CD14-positive monocyte (primary cell): ENCODE results near the gene CNOT10. TPM values are rescaled to one million over a fixed set of nuclear protein-coding genes. Genes with fewer than 3 reads are reported as not detected.
A peak's percentile ranks its signal among the peaks of the same experiment; 100 is the strongest.

Experiments used
- DNase-seq, 3 donors: peaks; one replicate each; pipeline ENCODE4 v3.0.0-alpha.2; 2011 to 2022
- H2AFZ ChIP-seq: 2 replicates; pipeline ENCODE4 v1.6.0; 2012; ENCODE audit warnings: mild to moderate bottlenecking, low read depth, low read length, inconsistent platforms; ENCODE audit not compliant: insufficient read depth, poor library complexity, severe bottlenecking
- H3K27ac ChIP-seq, 2 donors: 1 replicate in 1 of 2; 2 replicates in 1 of 2; pipeline ENCODE4 v1.5.1; 2012 to 2013; ENCODE audit warnings: low read length in 2 of 2, control low read depth in 1 of 2, inconsistent platforms in 1 of 2, low read depth in 1 of 2, mild to moderate bottlenecking in 1 of 2
- H3K27me3 ChIP-seq, 2 donors: one replicate each; pipeline versions ENCODE4 v1.6.0 to v1.6.1; 2011 to 2013; ENCODE audit warnings: low read length in 2 of 2; ENCODE audit not compliant: control insufficient read depth in 2 of 2, insufficient read depth in 2 of 2
- H3K36me3 ChIP-seq, 2 donors: replicated peaks in 1 of 2; 1 replicate in 1 of 2; 2 replicates in 1 of 2; pipeline versions ENCODE4 v1.5.1 to v1.6.1; 2012 to 2013; ENCODE audit warnings: low read length in 2 of 2, control low read depth in 1 of 2, inconsistent platforms in 1 of 2, mild to moderate bottlenecking in 1 of 2; ENCODE audit not compliant: insufficient read depth in 2 of 2, control insufficient read depth in 1 of 2
- H3K4me1 ChIP-seq, 2 donors: 1 replicate in 1 of 2; 2 replicates in 1 of 2; pipeline versions ENCODE4 v1.5.1 to v1.6.1; 2012 to 2013; ENCODE audit warnings: low read length in 2 of 2, control low read depth in 1 of 2, inconsistent platforms in 1 of 2, mild to moderate bottlenecking in 1 of 2, moderate library complexity in 1 of 2; ENCODE audit not compliant: insufficient read depth in 2 of 2, control insufficient read depth in 1 of 2
- H3K4me2 ChIP-seq: replicated peaks from 2 replicates; pipeline ENCODE3; 2012; ENCODE audit warnings: low read length, moderate library complexity, mild to moderate bottlenecking; ENCODE audit not compliant: poor library complexity, severe bottlenecking; ENCODE audit errors: extremely low read depth
- H3K4me3 ChIP-seq, 3 experiments: fragments of 200-600 bp in 1 of 3; sonication (generic) in 1 of 3; replicated peaks in 1 of 3; 1 replicate in 2 of 3; 2 replicates in 1 of 3; pipeline ENCODE4 v1.5.1; 2011 to 2013; ENCODE audit warnings: low read length in 3 of 3, mild to moderate bottlenecking in 3 of 3, control low read depth in 2 of 3, low read depth in 2 of 3, inconsistent platforms in 1 of 3, moderate library complexity in 1 of 3
- H3K79me2 ChIP-seq: 2 replicates; pipeline ENCODE4 v1.6.0; 2012; ENCODE audit warnings: mild to moderate bottlenecking, control low read depth, inconsistent platforms, low read length, moderate library complexity; ENCODE audit not compliant: insufficient read depth
- H3K9ac ChIP-seq: 2 replicates; pipeline ENCODE4 v1.6.0; 2017; ENCODE audit warnings: low read length, mild to moderate bottlenecking; ENCODE audit not compliant: insufficient read depth, poor library complexity, severe bottlenecking
- H3K9me3 ChIP-seq, 2 donors: replicated peaks in 1 of 2; 1 replicate in 1 of 2; 2 replicates in 1 of 2; pipeline versions ENCODE4 v1.5.1 to v1.6.1; 2012 to 2013; ENCODE audit warnings: low read length in 2 of 2, control low read depth in 1 of 2; ENCODE audit not compliant: control insufficient read depth in 1 of 2, insufficient read depth in 1 of 2
- H4K20me1 ChIP-seq: 2 replicates; pipeline ENCODE4 v1.6.0; 2012; ENCODE audit warnings: mild to moderate bottlenecking, low read length, control low read depth, moderate library complexity; ENCODE audit not compliant: insufficient read depth
- H3K27ac Mint-ChIP-seq, 7 donors: one replicate each; pipeline ENCODE4 v1.8.0; 2020; ENCODE audit warnings: mild to moderate bottlenecking in 7 of 7, mixed read lengths in 7 of 7, moderate library complexity in 6 of 7, inconsistent platforms in 2 of 7
- H3K27me3 Mint-ChIP-seq, 3 donors: one replicate each; pipeline ENCODE4 v1.8.0; 2021 to 2022; ENCODE audit warnings: low read depth in 3 of 3, mild to moderate bottlenecking in 3 of 3, mixed read lengths in 3 of 3, moderate library complexity in 3 of 3, inconsistent platforms in 1 of 3
- H3K36me3 Mint-ChIP-seq, 2 donors: one replicate each; pipeline ENCODE4 v1.8.0; 2020; ENCODE audit warnings: mixed read lengths in 2 of 2, inconsistent platforms in 1 of 2, mild to moderate bottlenecking in 1 of 2
- H3K4me1 Mint-ChIP-seq: one replicate; pipeline ENCODE4 v1.8.0; 2020; ENCODE audit warnings: mild to moderate bottlenecking, mixed read lengths
- H3K4me3 Mint-ChIP-seq, 2 donors: one replicate each; pipeline ENCODE4 v1.8.0; 2020; ENCODE audit warnings: mild to moderate bottlenecking in 2 of 2, mixed read lengths in 2 of 2, moderate library complexity in 1 of 2
- H3K9me3 Mint-ChIP-seq, 7 donors: one replicate each; pipeline ENCODE4 v1.8.0; 2020 to 2022; ENCODE audit warnings: mixed read lengths in 7 of 7, mild to moderate bottlenecking in 6 of 7, moderate library complexity in 6 of 7, inconsistent platforms in 2 of 7
- WGBS: methylation state at CpG from one replicate; pipeline ENCODE4 v1.1.5; 2013; ENCODE audit warnings: missing lambda C conversion rate; ENCODE audit not compliant: insufficient coverage; 5-methylcytosine and 5-hydroxymethylcytosine counted together
- intact Hi-C, 2 donors: fragments of 100-400 bp; cut with micrococcal nuclease; formaldehyde crosslinking; loops; one replicate each; pipeline versions ENCODE4 v1.15.0 to v1.15.1; 2023
- polyA plus RNA-seq, 3 donors: library from polyadenylated mRNA; depleted of rRNA in 1 of 3; unstranded in 2 of 3; stranded (reverse) in 1 of 3; fragments of 300-500 nt in 2 of 3; fragments of >200 nt in 1 of 3; fragmentation: Illumina TruSeq in 2 of 3; gene quantifications; 1 replicate in 2 of 3; 2 replicates in 1 of 3; pipeline ENCODE4 v1.2.3, GENCODE V29; 2012 to 2021
- TF ChIP-seq, protein P1 (sequence below): fragments of 200-600 bp; IDR thresholded peaks from one replicate; pipeline ENCODE4 v1.8.0; 2022; ENCODE audit warnings: antibody characterized with exemption, mild to moderate bottlenecking

The CNOT10 gene
- polyA plus RNA-seq, 3 donors, result 17.9 to 21.5 (median 19.6) TPM

DNA sequence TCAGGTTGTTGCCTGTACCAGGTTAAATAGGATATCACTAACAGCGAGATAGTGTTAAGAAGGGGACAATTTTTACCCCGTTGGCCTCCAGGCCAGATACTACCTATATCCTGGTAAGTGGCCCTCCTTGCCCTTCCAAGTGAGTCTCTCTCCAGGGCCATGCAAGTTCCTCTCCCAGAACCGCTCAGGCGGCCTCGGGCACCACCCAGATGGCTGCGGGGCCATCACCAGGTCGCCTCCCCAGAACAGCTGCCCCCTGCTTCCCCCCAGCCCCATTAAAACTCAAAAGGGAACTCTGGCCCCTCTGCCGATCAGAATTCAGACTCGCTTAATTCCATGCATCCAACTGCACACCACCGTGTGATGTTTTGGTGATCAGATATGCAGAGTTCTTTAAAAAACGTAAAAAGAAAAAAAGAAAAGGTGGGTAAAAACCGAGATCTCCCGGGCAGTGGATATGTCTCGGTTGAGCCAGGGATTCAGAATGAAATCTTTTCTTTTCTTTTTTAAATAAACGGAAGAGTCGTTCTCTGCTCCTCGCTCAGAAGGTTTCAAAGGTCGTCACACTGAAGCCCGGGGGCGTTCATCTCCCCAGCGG, 131.0 kb downstream of the CNOT10 start:
- peak overlapping the region; percentile 92 to 97 for H3K4me3 Mint-ChIP-seq
- WGBS, result 4% methylated on average over 9 of the region's 21 CpGs
- intact Hi-C loops, result no loop called here
- H3K4me1 Mint-ChIP-seq, result peaks cover 50% of the 10 kb centered on the region
- peak in 2 of 3 donors; percentile 4 to 13 for DNase-seq
- Histone ChIP-seq H3K9me3 (peaks cover 0 to 7% of the 10 kb centered on the region in 2 donors), H3K4me1 (peaks cover 40 to 63% of the 10 kb centered on the region in 2 donors), H3K79me2 (peaks cover 10% of the 10 kb centered on the region), H3K9ac (no peak overlapping the region), H3K4me3 (peak overlapping the region in 2 of 3 experiments; percentile 63 to 85), H4K20me1 (no peaks in the 10 kb centered on the region), H2AFZ (peak overlapping the region; percentile 93), H3K36me3 (no peaks in the 10 kb centered on the region), H3K4me2 (peak overlapping the region; percentile 98), H3K27ac (no peak overlapping the region), H3K27me3 (peaks cover 4 to 22% of the 10 kb centered on the region in 2 donors)
- H3K36me3 Mint-ChIP-seq, result peaks cover 10 to 12% of the 10 kb centered on the region in 2 donors
- peaks cover 0 to 23% (median 9%) of the 10 kb centered on the region in 7 donors for H3K9me3 Mint-ChIP-seq
- TF ChIP-seq, protein P1, sequence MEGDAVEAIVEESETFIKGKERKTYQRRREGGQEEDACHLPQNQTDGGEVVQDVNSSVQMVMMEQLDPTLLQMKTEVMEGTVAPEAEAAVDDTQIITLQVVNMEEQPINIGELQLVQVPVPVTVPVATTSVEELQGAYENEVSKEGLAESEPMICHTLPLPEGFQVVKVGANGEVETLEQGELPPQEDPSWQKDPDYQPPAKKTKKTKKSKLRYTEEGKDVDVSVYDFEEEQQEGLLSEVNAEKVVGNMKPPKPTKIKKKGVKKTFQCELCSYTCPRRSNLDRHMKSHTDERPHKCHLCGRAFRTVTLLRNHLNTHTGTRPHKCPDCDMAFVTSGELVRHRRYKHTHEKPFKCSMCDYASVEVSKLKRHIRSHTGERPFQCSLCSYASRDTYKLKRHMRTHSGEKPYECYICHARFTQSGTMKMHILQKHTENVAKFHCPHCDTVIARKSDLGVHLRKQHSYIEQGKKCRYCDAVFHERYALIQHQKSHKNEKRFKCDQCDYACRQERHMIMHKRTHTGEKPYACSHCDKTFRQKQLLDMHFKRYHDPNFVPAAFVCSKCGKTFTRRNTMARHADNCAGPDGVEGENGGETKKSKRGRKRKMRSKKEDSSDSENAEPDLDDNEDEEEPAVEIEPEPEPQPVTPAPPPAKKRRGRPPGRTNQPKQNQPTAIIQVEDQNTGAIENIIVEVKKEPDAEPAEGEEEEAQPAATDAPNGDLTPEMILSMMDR, result no peak
- peaks cover 38 to 56% (median 41%) of the 10 kb centered on the region in 3 donors for H3K27me3 Mint-ChIP-seq
- peak overlapping the region in 2 of 7 donors; percentile 19 to 45 for H3K27ac Mint-ChIP-seq

DNA sequence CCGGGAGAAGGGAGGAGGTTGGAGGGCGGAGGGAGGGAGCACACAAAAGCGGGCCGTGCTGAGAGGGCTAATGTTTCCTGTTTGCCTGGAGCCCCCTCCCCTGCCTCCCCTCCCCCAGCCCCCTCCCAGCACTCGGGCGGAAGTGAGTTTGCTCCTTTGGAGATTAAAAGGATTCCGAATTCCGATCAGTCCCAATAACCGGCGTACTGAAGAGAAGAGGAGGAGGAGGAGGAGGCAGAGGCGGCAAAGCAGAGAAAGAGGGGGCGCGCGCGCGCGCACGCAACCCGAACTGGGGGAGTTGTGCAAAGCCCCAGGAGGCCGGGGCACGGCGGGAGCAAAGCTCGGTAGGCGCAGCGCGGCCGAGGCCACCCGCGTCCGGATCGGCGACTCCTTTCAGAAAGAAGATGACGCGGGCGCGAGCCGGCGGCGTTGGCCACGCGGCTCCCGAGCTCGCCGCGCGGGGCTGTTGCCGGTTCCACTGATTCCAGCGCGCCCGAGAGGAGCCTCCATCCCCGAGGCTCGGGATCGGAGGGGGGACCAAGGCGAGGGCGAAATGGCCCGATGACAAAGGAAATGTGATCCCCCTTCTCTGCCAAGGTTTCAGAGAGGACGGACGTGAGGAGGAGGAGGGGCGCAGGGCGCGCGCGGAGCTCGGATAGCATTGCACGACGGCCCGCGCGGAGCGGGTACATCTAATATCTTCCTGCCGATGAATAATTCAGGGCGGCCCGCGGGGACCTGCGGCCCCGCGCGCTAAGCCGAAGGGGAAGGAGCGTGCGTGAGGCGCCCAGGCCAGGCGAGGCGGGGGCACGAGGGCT, 131.7 kb downstream of the CNOT10 start:
- Histone ChIP-seq H3K4me3 (peak overlapping the region; percentile 63 to 85 (median 66)), H2AFZ (peak overlapping the region; percentile 93), H3K79me2 (peaks cover 10% of the 10 kb centered on the region), H3K9me3 (peaks cover 0 to 7% of the 10 kb centered on the region in 2 donors), H3K27ac (no peak overlapping the region), H3K4me1 (peaks cover 40 to 63% of the 10 kb centered on the region in 2 donors), H3K36me3 (no peaks in the 10 kb centered on the region), H3K9ac (peak overlapping the region; percentile 53), H3K27me3 (peaks cover 4 to 22% of the 10 kb centered on the region in 2 donors), H4K20me1 (no peaks in the 10 kb centered on the region), H3K4me2 (peak overlapping the region; percentile 98)
- peak; percentile 25 to 57 (median 28) for DNase-seq
- TF ChIP-seq, protein P1, result no peak
- peaks cover 50% of the 10 kb centered on the region for H3K4me1 Mint-ChIP-seq
- H3K27ac Mint-ChIP-seq, result peak overlapping the region in 2 of 7 donors; percentile 43 to 77
- peaks cover 0 to 23% (median 9%) of the 10 kb centered on the region in 7 donors for H3K9me3 Mint-ChIP-seq
- WGBS, result 0% methylated on average over 74 of the region's 85 CpGs
- H3K4me3 Mint-ChIP-seq, result peak overlapping the region; percentile 92 to 97
- intact Hi-C loops, result no loop called here
- H3K36me3 Mint-ChIP-seq, result peaks cover 12 to 13% of the 10 kb centered on the region in 2 donors
- H3K27me3 Mint-ChIP-seq, result peaks cover 38 to 58% (median 41%) of the 10 kb centered on the region in 3 donors
